Measurements from ENCODE around the gene BZW1.

Gene BZW1

DNA sequence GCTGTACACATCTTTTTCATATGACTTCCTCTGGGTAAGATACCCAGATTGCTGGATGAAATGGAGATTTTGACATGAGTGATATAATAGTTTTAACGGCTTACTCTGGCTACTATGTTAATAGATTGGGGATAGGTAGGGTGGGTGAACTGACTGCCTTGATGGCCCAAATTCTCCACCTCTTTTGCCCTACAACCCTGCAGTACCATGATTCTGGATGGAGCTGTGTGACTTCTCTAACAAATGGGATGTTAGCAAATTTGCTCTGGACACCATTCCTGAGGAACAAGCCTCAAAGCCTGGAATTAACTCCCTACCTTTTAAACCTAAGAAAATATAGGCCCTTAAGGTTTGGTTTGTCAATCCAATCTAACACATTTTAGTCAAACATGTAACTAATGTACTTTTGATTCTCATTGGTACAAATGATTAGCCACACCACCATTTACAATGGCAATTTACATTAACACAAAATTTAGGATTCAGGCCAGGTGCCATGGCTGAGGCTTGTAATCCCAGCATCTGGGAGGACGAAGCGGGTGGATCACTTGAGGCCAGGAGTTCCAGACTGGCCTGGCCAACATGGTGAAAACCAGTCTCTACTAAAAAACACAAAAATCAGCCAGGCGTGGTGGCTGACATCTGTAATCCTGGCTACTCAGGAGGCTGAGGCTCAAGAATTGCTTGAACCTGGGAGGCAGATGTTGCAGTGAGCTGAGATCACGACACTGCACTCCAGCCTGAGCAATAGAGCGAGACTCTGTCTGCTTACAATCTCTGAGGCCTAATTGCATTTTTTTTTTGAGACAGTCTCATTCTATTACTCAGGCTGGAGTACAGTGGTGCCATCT, 39.9 kb downstream of the BZW1 start:
- DNase-seq (ENCODE audit: low read depth in 1 of 2, low spot score in 1 of 2): no peak
- in situ Hi-C loops (cut with HindIII; ENCODE audit: low pct_unique_long_range_greater_than_20kb, low sequenced_read_pairs): no loop called here
- no peak for TF ChIP-seq JUND (IDR thresholded peaks at IDR 0.05; ENCODE audit: low read depth)

DNA sequence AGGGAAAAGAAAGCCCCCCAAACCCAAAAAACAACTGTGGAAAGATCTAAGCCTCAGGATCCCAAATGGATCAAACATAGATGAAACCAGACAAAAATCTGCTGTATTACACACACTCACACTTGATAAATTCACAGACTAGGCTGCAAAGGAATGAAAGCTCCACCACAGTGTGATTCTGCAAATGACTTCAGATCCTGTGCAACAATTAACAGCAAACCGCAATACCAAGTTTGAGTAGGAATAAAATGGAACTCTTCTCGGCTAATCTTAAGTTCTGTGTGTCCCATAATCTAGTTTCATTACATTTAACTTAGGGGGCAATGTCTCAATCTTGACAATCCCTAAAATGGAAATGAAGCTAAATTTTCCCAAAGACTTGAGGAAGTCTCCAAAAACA, 40.9 kb downstream of the BZW1 start:
- TF ChIP-seq JUND (IDR thresholded peaks at IDR 0.05; ENCODE audit: low read depth): no peak
- in situ Hi-C loops (cut with HindIII; ENCODE audit: low pct_unique_long_range_greater_than_20kb, low sequenced_read_pairs): no loop called here
- DNase-seq (ENCODE audit: low read depth in 1 of 2, low spot score in 1 of 2): no peak

DNA sequence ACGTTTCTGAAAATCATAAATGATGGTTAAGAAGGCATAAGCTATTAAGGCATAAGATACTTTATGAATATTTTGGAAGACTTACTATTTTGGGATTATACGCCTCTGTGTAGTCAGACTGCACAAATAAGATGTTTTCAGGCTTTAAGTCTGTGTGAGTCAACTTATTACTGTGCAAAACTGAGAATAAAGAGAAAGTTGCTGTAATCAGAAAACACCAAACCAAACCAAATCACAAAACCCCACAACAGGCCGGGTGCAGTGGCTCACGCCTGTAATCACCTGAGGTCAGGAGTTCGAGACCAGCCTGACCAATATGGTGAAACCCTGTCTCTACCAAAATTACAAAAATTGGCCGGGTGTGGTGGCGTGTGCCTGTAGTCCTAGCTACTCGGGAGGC, 45.1 kb downstream of the BZW1 start:
- TF ChIP-seq JUND (IDR thresholded peaks at IDR 0.05; ENCODE audit: low read depth): no peak
- in situ Hi-C loops (cut with HindIII; ENCODE audit: low pct_unique_long_range_greater_than_20kb, low sequenced_read_pairs): no loop called here

DNA sequence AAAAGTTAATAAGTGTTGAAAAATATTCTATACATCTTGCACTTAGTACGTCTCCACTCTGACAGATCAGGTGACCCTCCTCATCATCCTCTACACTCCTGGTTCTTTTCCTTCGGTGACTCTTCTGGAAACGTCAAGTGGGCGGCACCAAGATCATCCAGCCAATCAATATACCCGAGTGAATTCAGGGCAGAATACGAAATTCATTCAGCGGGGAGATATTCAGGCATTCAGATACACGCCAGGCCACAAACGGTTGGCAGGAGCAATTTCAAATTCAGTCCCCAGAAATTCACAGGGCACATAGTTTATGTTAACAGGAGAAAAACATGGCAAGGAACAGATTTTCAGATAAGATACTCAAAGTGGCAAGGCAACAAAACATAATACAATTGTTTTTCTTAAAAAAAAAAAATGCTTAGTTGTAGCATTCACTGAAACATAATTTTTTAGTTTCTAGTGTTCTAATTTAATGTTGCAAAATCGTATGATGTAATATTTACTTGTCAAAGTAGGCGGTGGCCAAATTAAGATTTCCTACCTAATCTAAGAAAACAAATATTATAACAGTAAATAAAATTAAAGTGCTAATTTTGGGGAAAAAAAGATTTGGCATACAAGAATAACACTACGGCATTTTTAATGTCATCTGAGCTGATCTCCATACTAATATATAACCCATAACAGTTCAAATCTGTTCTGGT, 48.5 kb downstream of the BZW1 start:
- DNase-seq (ENCODE audit: low read depth in 1 of 2, low spot score in 1 of 2): no peak
- in situ Hi-C loops (cut with HindIII; ENCODE audit: low pct_unique_long_range_greater_than_20kb, low sequenced_read_pairs): no loop called here
- TF ChIP-seq JUND (IDR thresholded peaks at IDR 0.05; ENCODE audit: low read depth): no peak

More for the DNA sequence above, 45.1 kb downstream of the BZW1 start:
- no peak for DNase-seq (ENCODE audit: low read depth in 1 of 2, low spot score in 1 of 2)

DNA sequence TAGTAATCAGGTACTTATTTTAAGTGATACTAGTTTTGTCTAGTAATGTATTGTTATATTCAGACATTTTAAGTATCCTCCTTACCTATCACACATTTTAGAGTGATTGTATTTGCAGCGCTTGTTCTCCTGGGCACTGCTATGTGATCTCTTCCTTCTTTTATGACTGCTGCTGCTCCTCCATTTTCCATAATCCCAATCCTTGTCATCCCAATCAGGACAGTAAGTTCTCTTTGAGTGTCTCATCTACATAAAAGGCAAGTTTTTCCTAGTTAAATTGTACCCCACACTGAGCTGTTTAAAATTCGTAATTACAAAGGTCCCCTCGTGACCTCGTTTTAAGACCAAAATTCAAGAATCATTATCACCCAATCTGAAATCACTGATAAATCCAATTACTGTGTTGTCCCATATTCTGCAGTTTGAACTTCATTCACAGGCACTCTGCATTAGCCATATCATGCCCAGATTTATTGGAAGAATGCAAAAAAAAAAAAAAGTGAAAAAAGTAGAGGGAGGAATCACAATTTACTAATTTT, 50.0 kb downstream of the BZW1 start:
- in situ Hi-C loops (cut with HindIII; ENCODE audit: low pct_unique_long_range_greater_than_20kb, low sequenced_read_pairs): no loop called here
- no peak for DNase-seq (ENCODE audit: low read depth in 1 of 2, low spot score in 1 of 2)
- TF ChIP-seq JUND (IDR thresholded peaks at IDR 0.05; ENCODE audit: low read depth): no peak

DNA sequence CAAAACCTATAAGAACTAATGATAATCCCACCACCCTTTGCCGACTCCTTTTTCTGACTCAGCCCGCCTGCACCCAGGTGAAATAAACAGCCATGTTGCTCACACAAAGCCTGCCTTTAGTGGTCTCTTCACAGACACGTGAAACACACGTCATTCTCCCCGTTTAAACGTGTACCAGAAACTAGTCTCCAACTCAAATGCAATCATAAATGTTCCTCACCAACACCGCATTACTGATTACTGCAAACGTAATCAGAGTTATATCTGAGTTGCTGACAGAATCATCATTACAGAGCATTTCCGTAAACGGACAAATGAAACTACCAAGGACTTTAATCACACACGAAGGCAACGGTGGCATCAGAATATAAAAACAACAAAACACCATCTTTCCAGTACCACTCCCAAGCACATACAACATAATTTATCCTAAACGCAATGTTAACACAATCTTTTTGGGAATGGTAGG, 50.9 kb downstream of the BZW1 start:
- in situ Hi-C loops (cut with HindIII; ENCODE audit: low pct_unique_long_range_greater_than_20kb, low sequenced_read_pairs): no loop called here
- no peak for DNase-seq (ENCODE audit: low read depth in 1 of 2, low spot score in 1 of 2)
- no peak for TF ChIP-seq JUND (IDR thresholded peaks at IDR 0.05; ENCODE audit: low read depth)

DNA sequence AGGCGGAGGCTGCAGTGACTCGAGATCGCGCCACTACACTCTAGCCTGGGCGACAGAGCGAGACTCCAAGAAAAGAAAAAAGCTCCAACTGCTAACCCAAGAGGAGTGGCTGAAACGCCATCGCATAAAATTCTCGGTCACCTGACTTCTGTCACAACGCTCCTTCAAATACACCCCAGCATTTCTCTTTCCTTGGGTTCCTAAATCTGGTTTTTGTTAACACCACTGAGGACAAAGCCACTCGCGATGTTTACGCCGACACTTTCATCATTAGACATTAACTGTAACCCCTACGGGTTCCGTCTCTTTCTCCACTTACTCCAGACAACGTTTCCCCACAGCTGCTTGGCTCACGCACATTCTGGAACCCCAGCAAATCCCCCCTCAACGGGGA, 52.1 kb downstream of the BZW1 start:
- no peak for DNase-seq (ENCODE audit: low read depth in 1 of 2, low spot score in 1 of 2)
- in situ Hi-C loops (cut with HindIII; ENCODE audit: low pct_unique_long_range_greater_than_20kb, low sequenced_read_pairs): no loop called here
- TF ChIP-seq JUND (IDR thresholded peaks at IDR 0.05; ENCODE audit: low read depth): no peak

DNA sequence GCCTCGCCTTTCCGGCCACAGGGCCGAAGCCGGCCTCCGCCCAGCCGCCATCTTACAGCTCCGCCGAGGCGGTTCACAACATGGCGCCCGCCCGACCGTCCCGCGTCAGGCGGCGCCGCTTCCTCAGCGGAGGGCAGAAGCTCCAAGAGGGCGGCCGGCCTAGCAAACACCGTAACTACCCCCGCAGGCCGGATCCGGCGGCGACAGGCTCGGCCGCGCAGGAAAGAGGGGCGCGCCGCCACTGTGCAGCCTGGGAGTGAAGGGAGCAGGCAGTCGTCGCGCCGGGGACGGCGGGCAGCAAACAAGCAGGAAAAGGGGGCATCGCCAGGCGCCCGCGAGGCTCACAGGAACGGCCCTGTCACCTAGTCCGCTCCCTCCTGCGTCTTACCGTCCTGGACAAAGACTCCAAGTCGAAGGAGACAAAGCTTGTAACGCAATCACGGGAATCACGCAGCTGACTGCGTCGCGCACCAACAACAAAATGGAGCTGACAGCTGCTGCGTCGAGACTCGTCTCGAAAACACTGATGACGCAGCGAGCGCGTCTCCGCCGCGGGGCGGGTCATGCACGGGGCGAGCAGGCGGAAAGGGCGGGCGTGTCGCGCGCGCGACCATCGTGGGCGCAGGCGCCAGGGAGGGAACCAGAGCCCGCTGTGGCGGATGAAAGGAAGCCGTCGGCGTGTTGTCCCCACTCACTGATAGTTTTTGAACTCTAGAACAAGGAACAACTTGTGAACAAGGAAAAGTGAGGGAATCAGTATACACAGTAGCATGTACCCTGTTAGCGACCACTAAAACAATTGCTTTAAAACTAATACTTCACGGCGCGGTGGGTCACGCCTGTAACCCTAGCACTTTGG, 52.7 kb downstream of the BZW1 start, which contains the start of gene CLK1:
CLK1 (minus strand) TSS at position 483 of the 859 bp plus-strand sequence. CDS start 2,796 bp downstream, outside the sequence.
- in situ Hi-C loops (cut with HindIII; ENCODE audit: low pct_unique_long_range_greater_than_20kb, low sequenced_read_pairs): no loop called here
- TF ChIP-seq JUND (IDR thresholded peaks at IDR 0.05; ENCODE audit: low read depth): no peak
- DNase-seq (ENCODE audit: low read depth in 1 of 2, low spot score in 1 of 2): peak; percentile 66 to 91

DNA sequence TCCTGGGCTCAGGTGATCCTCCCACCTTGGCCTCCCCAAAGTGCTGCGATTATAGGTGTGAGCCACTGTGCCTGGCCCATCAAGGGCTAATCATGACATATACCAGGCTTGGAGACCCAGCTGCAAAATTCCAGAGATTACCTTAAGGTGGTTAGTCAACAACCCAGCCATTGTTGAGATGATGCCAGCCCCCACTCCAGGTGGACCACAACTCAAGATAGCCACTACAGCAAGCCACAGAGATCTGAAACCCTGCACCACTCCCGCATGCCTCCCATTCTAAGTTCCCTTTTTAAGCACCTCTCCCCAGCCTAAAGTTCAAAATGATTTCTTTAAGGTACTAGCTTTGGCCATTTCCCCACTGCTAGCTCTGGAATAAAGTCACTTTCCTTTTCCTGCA, 57.3 kb downstream of the BZW1 start:
- in situ Hi-C loops (cut with HindIII; ENCODE audit: low pct_unique_long_range_greater_than_20kb, low sequenced_read_pairs): no loop called here
- no peak for TF ChIP-seq JUND (IDR thresholded peaks at IDR 0.05; ENCODE audit: low read depth)
- DNase-seq (ENCODE audit: low read depth in 1 of 2, low spot score in 1 of 2): no peak

DNA sequence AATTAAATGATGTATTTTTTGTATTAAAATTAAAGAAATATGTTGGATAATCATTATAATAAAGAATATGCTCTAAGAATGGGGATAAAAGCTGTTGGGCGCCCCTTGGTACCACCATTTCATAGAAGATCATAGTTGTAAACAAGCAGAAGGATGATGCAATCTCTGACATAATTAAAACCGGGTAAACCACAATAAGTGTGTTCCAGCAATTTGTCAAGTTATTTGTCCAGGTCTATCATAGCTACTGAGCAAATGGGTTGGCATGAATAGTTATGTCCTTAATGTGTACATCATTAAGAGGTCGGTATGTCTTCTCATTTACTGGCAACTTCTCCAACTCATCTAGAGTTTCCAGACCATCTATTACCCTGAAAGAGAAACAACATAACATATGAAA, 59.4 kb downstream of the BZW1 start:
- no peak for TF ChIP-seq JUND (IDR thresholded peaks at IDR 0.05; ENCODE audit: low read depth)
- no peak for DNase-seq (ENCODE audit: low read depth in 1 of 2, low spot score in 1 of 2)
- in situ Hi-C loops (cut with HindIII; ENCODE audit: low pct_unique_long_range_greater_than_20kb, low sequenced_read_pairs): no loop called here

DNA sequence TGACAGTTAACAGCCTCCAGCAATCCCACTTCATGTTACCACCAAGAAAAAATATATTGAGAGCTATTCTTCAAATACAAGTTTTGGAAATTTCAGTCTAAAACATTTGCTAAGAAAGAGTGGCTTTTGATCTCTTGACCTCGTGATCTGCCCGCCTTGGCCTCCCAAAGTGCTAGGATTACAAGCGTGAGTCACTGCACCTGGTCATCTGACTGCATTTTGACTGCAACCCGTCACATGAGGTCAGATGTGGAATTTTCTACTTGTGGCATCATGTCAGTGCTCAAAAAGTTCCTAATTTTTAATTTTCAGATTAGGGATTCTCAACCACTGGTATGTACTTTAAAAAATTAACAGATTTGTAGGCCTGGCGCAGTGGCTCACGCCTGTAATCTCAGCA, 61.9 kb downstream of the BZW1 start:
- in situ Hi-C loops (cut with HindIII; ENCODE audit: low pct_unique_long_range_greater_than_20kb, low sequenced_read_pairs): no loop called here
- no peak for TF ChIP-seq JUND (IDR thresholded peaks at IDR 0.05; ENCODE audit: low read depth)
- no peak for DNase-seq (ENCODE audit: low read depth in 1 of 2, low spot score in 1 of 2)
